HepG2 (cell line): Measurements from ENCODE around the gene DIAPH1. TPM values are rescaled to one million over a fixed set of nuclear protein-coding genes. Genes with fewer than 3 reads are reported as not detected.
A peak's percentile ranks its signal among the peaks of the same experiment; 100 is the strongest.

Experiments used
- AFF4 ChIP-seq: sonication (generic); formaldehyde crosslinking; IDR thresholded peaks from 2 replicates; pipeline ENCODE4 v1.4.0; 2020; ENCODE audit warnings: missing genetic modification reagents
- ARID5B ChIP-seq: IDR thresholded peaks from 2 replicates; pipeline ENCODE4 v1.4.0; 2020; ENCODE audit warnings: mild to moderate bottlenecking, missing genetic modification reagents
- CAMTA2 ChIP-seq: sonication (generic); formaldehyde crosslinking; IDR thresholded peaks from 2 replicates; pipeline ENCODE4 v1.4.0; 2020; ENCODE audit warnings: mild to moderate bottlenecking, missing genetic modification reagents, borderline replicate concordance
- DRAP1 ChIP-seq: IDR thresholded peaks from 2 replicates; pipeline ENCODE4 v1.6.1; 2016; ENCODE audit warnings: missing genetic modification reagents, missing compliant biosample characterization
- HMG20B ChIP-seq: conservative IDR thresholded peaks from 2 replicates; pipeline ENCODE4 v1.6.1; 2016; ENCODE audit warnings: missing genetic modification reagents, missing compliant biosample characterization
- IRF2 ChIP-seq: IDR thresholded peaks from 2 replicates; pipeline ENCODE4 v1.6.1; 2018; ENCODE audit warnings: missing genetic modification reagents, missing compliant biosample characterization
- MAF1 ChIP-seq: sonication (generic); formaldehyde crosslinking; IDR thresholded peaks from 2 replicates; pipeline ENCODE4 v1.5.0; 2020; ENCODE audit warnings: missing genetic modification reagents, borderline replicate concordance
- NFKBIZ ChIP-seq: IDR thresholded peaks from 2 replicates; pipeline ENCODE4 v1.6.1; 2018; ENCODE audit warnings: missing genetic modification reagents, missing compliant biosample characterization
- PHF5A ChIP-seq: IDR thresholded peaks from one replicate; pipeline ENCODE4 v1.6.1; 2018; ENCODE audit warnings: low read depth, missing genetic modification reagents; ENCODE audit not compliant: unreplicated experiment
- SAP130 ChIP-seq: IDR thresholded peaks from 2 replicates; pipeline ENCODE4 v1.6.1; 2016; ENCODE audit warnings: low read depth
- U2AF2 ChIP-seq: fragments of 200-400 bp; formaldehyde crosslinking; IDR thresholded peaks from 2 replicates; pipeline ENCODE4 v1.6.1; 2017; ENCODE audit warnings: low read depth, mild to moderate bottlenecking, low read length
- UBTF ChIP-seq: sonication (generic); formaldehyde crosslinking; IDR thresholded peaks from 2 replicates; pipeline ENCODE4 v1.4.0; 2020; ENCODE audit warnings: mild to moderate bottlenecking, missing genetic modification reagents
- ZFP91 ChIP-seq: sonication (generic); formaldehyde crosslinking; IDR thresholded peaks from 2 replicates; pipeline ENCODE4 v1.9.0; 2022; ENCODE audit warnings: missing genetic modification reagents, mild to moderate bottlenecking, borderline replicate concordance
- ZNF235 ChIP-seq: sonication (generic); formaldehyde crosslinking; IDR thresholded peaks from 2 replicates; pipeline ENCODE4 v1.8.1; 2023; ENCODE audit warnings: mild to moderate bottlenecking, missing genetic modification reagents, borderline replicate concordance
- ZNF639 ChIP-seq: conservative IDR thresholded peaks from 2 replicates; pipeline ENCODE4 v1.6.1; 2018; ENCODE audit warnings: missing genetic modification reagents
- ZNF761 ChIP-seq: sonication (generic); formaldehyde crosslinking; conservative IDR thresholded peaks from 2 replicates; pipeline ENCODE4 v1.4.0; 2020; ENCODE audit warnings: mild to moderate bottlenecking, missing genetic modification reagents
- polyA plus RNA-seq, 8 experiments: library from polyadenylated mRNA; depleted of rRNA in 3 of 8; stranded (reverse) in 7 of 8; unstranded in 1 of 8; fragments of >200 nt; fragmentation: Illumina TruSeq in 4 of 8; extraction: Trizol in 4 of 8; gene quantifications; 2 replicates each; pipeline versions ENCODE4 v1.2.1 to v1.2.3, GENCODE V29; 2011 to 2016; ENCODE audit warnings: low read depth in 4 of 8, missing spikeins in 1 of 8, mixed read lengths in 1 of 8; ENCODE audit not compliant: insufficient read depth in 1 of 8
- total RNA-seq, 5 experiments: library from RNA; depleted of rRNA; stranded (reverse); fragments of >200 nt; fragmentation: Illumina TruSeq; extraction: Trizol; gene quantifications; 2 replicates each; pipeline ENCODE4 v1.2.3, GENCODE V29; 2016; ENCODE audit warnings: low read depth in 1 of 5

DIAPH1 gene
- total and polyA plus RNA-seq, 2 of the 13 experiments (the other 11 are each of a cell fraction or from before 2014, with no cell fraction given), result 25.1 to 33.9 TPM

GRCh38 chr5:141608557-141608956 is 10.2 kb downstream of the DIAPH1 start (continued):
- TF ChIP-seq ARID5B (CRISPR knock-in tag) (peak; percentile 50; the same call in 1 of the 2 replicates), IRF2 (CRISPR knock-in tag) (no peak), PHF5A (CRISPR knock-in tag) (no peak), ZFP91 (CRISPR knock-in tag) (no peak), SAP130 (CRISPR knock-in tag) (peak; percentile 59), UBTF (CRISPR knock-in tag) (no peak), DRAP1 (peak; percentile 51; the same call in 1 of the 2 replicates), ZNF761 (no peak), HMG20B (CRISPR knock-in tag) (no peak), U2AF2 (no peak), MAF1 (CRISPR knock-in tag) (no peak), NFKBIZ (no peak), ZNF235 (no peak), CAMTA2 (CRISPR knock-in tag) (no peak), AFF4 (no peak), ZNF639 (CRISPR knock-in tag) (no peak)
